ENCODE data around the gene IRAK2. TPM values are rescaled to one million over a fixed set of nuclear protein-coding genes. Genes with fewer than 3 reads are reported as not detected.
A peak's percentile ranks its signal among the peaks of the same experiment; 100 is the strongest.
"Not testable (repeated sequence)": the region's sequence is repeated elsewhere in the genome, so short reads cannot be mapped to it uniquely, and the experiment has no call there.

Gene IRAK2
- 2.0 TPM for total RNA-seq
- long read RNA-seq, partial matches to known transcripts = 0 of 1 reads
- long read RNA-seq, other reads (novel, unspliced or antisense) = 1 of 1 reads

- intact Hi-C loops (cut with DNase I) = loop anchor here (2.0 kb wide), 1 partner anchor 60 kb away; no protein-coding TSS in a partner anchor
- DNase-seq (ENCODE audit: missing footprints) (peak; percentile 92), ATAC-seq (peak; percentile 95)
Measured at GRCh38 chr3:10164546-10165393, at the start of gene IRAK2. Gene IRAK2 (plus strand): TSS chr3:10164919. CDS start chr3:10164955, 36 bp downstream.

GRCh38 chr3:10115326-10116137, 49.2 kb upstream of the IRAK2 start, which contains the start of gene BRK1:
Gene BRK1 (plus strand): TSS chr3:10115675. CDS start chr3:10115702, 27 bp downstream.
- DNase-seq (ENCODE audit: missing footprints) (peak; percentile 99), ATAC-seq (peak; percentile 100)
- intact Hi-C loops (cut with DNase I) = loop anchor here (10.0 kb wide), 1 partner anchor 101 kb away; no protein-coding TSS in a partner anchor

GRCh38 chr3:10116138-10116460, 48.6 kb upstream of the IRAK2 start:
- DNase-seq (ENCODE audit: missing footprints) (no peak), ATAC-seq (no peak)
- intact Hi-C loops (cut with DNase I) = loop anchor here (10.0 kb wide), 1 partner anchor 101 kb away; no protein-coding TSS in a partner anchor

GRCh38 chr3:10116928-10117327, 47.8 kb upstream of the IRAK2 start:
- no peak for DNase-seq (ENCODE audit: missing footprints)
- intact Hi-C loops (cut with DNase I) = loop anchor here (10.0 kb wide), 1 partner anchor 102 kb away; no protein-coding TSS in a partner anchor
- no peak for ATAC-seq

- intact Hi-C loops (cut with DNase I) = loop anchor here (10.0 kb wide), 1 partner anchor 105 kb away; no protein-coding TSS in a partner anchor
Measured at GRCh38 chr3:10119376-10119775, 45.3 kb upstream of the IRAK2 start.

GRCh38 chr3:10121064-10121463, 43.7 kb upstream of the IRAK2 start:
- intact Hi-C loops (cut with DNase I) = no loop called here

More at GRCh38 chr3:10119376-10119775, 45.3 kb upstream of the IRAK2 start:
- ATAC-seq (no peak), DNase-seq (ENCODE audit: missing footprints) (no peak)

GRCh38 chr3:10122724-10123123, 42.0 kb upstream of the IRAK2 start:
- intact Hi-C loops (cut with DNase I) = no loop called here
- ATAC-seq = no peak
- DNase-seq (ENCODE audit: missing footprints) = no peak

More at GRCh38 chr3:10121064-10121463, 43.7 kb upstream of the IRAK2 start:
- ATAC-seq (no peak), DNase-seq (ENCODE audit: missing footprints) (no peak)

- intact Hi-C loops (cut with DNase I); DNase-seq (ENCODE audit: missing footprints); ATAC-seq: not testable (repeated sequence)
Measured at GRCh38 chr3:10135872-10136271, 28.8 kb upstream of the IRAK2 start.

GRCh38 chr3:10136426-10137005, 28.2 kb upstream of the IRAK2 start:
- ATAC-seq = no peak
- DNase-seq (ENCODE audit: missing footprints) = no peak
- intact Hi-C loops (cut with DNase I) = no loop called here

- DNase-seq (ENCODE audit: missing footprints) = no peak
- intact Hi-C loops (cut with DNase I) = no loop called here
- ATAC-seq = no peak
Measured at GRCh38 chr3:10137178-10137577, 27.5 kb upstream of the IRAK2 start.

GRCh38 chr3:10140996-10141546, 23.6 kb upstream of the IRAK2 start:
- no peak for DNase-seq (ENCODE audit: missing footprints)
- no peak for ATAC-seq
- intact Hi-C loops (cut with DNase I) = no loop called here

- intact Hi-C loops (cut with DNase I) = no loop called here
- no peak for ATAC-seq
- DNase-seq (ENCODE audit: missing footprints) = no peak
Measured at GRCh38 chr3:10142707-10143560, 21.8 kb upstream of the IRAK2 start.

- no peak for DNase-seq (ENCODE audit: missing footprints)
- no peak for ATAC-seq
- intact Hi-C loops (cut with DNase I) = no loop called here
Measured at GRCh38 chr3:10145685-10146084, 19.0 kb upstream of the IRAK2 start.

- intact Hi-C loops (cut with DNase I) = no loop called here
- ATAC-seq (peak; percentile 31), DNase-seq (ENCODE audit: missing footprints) (no peak)
Measured at GRCh38 chr3:10149226-10149625, 15.5 kb upstream of the IRAK2 start.

- ATAC-seq (no peak), DNase-seq (ENCODE audit: missing footprints) (no peak)
- intact Hi-C loops (cut with DNase I) = no loop called here
Measured at GRCh38 chr3:10150987-10151386, 13.7 kb upstream of the IRAK2 start.

- no peak for DNase-seq (ENCODE audit: missing footprints)
- intact Hi-C loops (cut with DNase I) = no loop called here
- no peak for ATAC-seq
Measured at GRCh38 chr3:10154335-10155122, 10.2 kb upstream of the IRAK2 start.

- ATAC-seq (no peak), DNase-seq (ENCODE audit: missing footprints) (no peak)
- intact Hi-C loops (cut with DNase I) = no loop called here
Measured at GRCh38 chr3:10155123-10155472, 9.6 kb upstream of the IRAK2 start.
